CD4-positive, alpha-beta T cell (primary cell): ENCODE measurements around the gene SNUPN. TPM values are rescaled to one million over a fixed set of nuclear protein-coding genes. Genes with fewer than 3 reads are reported as not detected.
"Not testable (repeated sequence)": the region's sequence is repeated elsewhere in the genome, so short reads cannot be mapped to it uniquely, and the experiment has no call there.

Experiments
- ATAC-seq: fragments of 200-7000 bp; cut with Tn5 transposase; one replicate; pipeline ENCODE4 v1.10.0; 2022; ENCODE audit warnings: mild to moderate bottlenecking; ENCODE audit not compliant: poor library complexity
- CTCF ChIA-PET: fragments of 350-600 bp; sonication (Branson Sonifier 250); formaldehyde crosslinking; loops from one replicate; lab custom pipeline; 2021; ENCODE audit warnings: antibody characterized with exemption, inconsistent platforms; lab: Charles Lee
- POLR2A ChIA-PET: fragments of 350-600 bp; sonication (Branson Sonifier 250); formaldehyde crosslinking; loops from one replicate; lab custom pipeline; 2021; ENCODE audit warnings: antibody characterized with exemption, inconsistent platforms; lab: Charles Lee
- DNase-seq, 14 experiments: peaks; one replicate each; pipeline ENCODE4 v3.0.0-alpha.2; 2013 to 2020; ENCODE audit warnings: mixed read lengths in 2 of 14
- H3K27ac ChIP-seq, 2 donors: one replicate each; pipeline versions ENCODE4 v1.5.1 to v1.7.0; 2013; ENCODE audit warnings: low read length in 2 of 2, low read depth in 1 of 2, mild to moderate bottlenecking in 1 of 2
- H3K27me3 ChIP-seq, 2 experiments: 1 replicate in 1 of 2; 2 replicates in 1 of 2; pipeline versions ENCODE4 v1.6.1 to v1.7.0; 2013; ENCODE audit warnings: low read length in 2 of 2, control low read depth in 1 of 2, mild to moderate bottlenecking in 1 of 2, moderate library complexity in 1 of 2; ENCODE audit not compliant: insufficient read depth in 2 of 2, control insufficient read depth in 1 of 2
- H3K36me3 ChIP-seq: one replicate; pipeline ENCODE4 v1.6.1; 2013; ENCODE audit warnings: low read length, control low read depth; ENCODE audit not compliant: insufficient read depth
- H3K4me1 ChIP-seq: one replicate; pipeline ENCODE4 v1.6.1; 2013; ENCODE audit warnings: low read length, control low read depth; ENCODE audit not compliant: insufficient read depth
- H3K4me3 ChIP-seq: one replicate; pipeline ENCODE4 v1.5.1; 2013; ENCODE audit warnings: mild to moderate bottlenecking, low read length, moderate library complexity
- H3K9me3 ChIP-seq, 2 experiments: 1 replicate in 1 of 2; 2 replicates in 1 of 2; pipeline versions ENCODE4 v1.6.1 to v1.7.0; 2013; ENCODE audit warnings: low read length in 2 of 2, mild to moderate bottlenecking in 2 of 2, control low read depth in 1 of 2, moderate library complexity in 1 of 2; ENCODE audit not compliant: control insufficient read depth in 1 of 2, insufficient read depth in 1 of 2
- H3K27ac Mint-ChIP-seq: one replicate; pipeline ENCODE4 v1.8.0; 2020; ENCODE audit warnings: mixed read lengths
- H3K27me3 Mint-ChIP-seq: one replicate; pipeline ENCODE4 v1.8.0; 2021; ENCODE audit warnings: mixed read lengths
- H3K36me3 Mint-ChIP-seq: one replicate; pipeline ENCODE4 v1.8.0; 2021; ENCODE audit warnings: low read depth, mixed read lengths
- H3K4me1 Mint-ChIP-seq: one replicate; pipeline ENCODE4 v1.8.0; 2021; ENCODE audit warnings: low read depth, mixed read lengths
- H3K4me3 Mint-ChIP-seq: one replicate; pipeline ENCODE4 v1.8.0; 2020; ENCODE audit warnings: mild to moderate bottlenecking, mixed read lengths
- H3K9me3 Mint-ChIP-seq: one replicate; pipeline ENCODE4 v1.8.0; 2020; ENCODE audit warnings: mixed read lengths
- intact Hi-C, 2 experiments: fragments of 100-400 bp; cut with DNase I in 1 of 2; cut with micrococcal nuclease in 1 of 2; formaldehyde crosslinking; loops; one replicate each; pipeline versions ENCODE4 v1.15.1 to v1.9.0; 2023 to 2025; cut with DNase I, micrococcal nuclease
- total RNA-seq, 174 experiments: library from RNA in 2 of 174; stranded (reverse) in 2 of 174; gene quantifications; one replicate each; pipeline ENCODE4 v1.2.3 and lab custom pipeline; 2021 to 2026
- TF ChIP-seq, protein P1 (sequence below): fragments of 200-600 bp; IDR thresholded peaks from one replicate; pipeline ENCODE4 v1.8.0; 2022; ENCODE audit warnings: antibody characterized with exemption, mild to moderate bottlenecking

Gene SNUPN
- total RNA-seq, 2 experiments from 2014 or later: 10.0 to 11.6 TPM

DNA sequence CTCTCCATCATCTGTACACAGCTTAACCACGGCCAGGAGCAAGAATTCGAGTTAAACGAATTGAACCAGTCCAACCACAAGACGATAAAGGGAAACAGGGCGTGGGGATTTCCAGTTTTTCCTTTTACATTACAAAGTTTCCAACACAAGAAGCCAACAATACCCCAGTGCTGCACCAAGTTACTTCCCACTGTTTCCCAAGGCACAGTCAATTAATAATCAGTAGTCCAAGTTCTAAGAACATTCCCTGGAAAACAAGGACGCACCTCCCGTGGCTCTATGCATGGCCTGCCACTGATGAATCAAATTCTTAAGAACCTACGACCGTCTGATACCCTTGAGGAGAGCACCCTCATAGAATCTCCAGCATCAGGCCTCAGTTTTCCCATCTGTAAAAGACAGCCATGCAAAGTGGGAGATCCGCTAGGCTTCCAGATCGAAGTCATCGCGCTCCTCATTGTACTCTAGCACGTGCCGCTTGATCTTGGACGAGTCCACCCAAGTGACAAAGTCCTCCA, 13.7 kb upstream of the SNUPN start:
- CTCF ChIA-PET: interaction anchor here (1.7 to 3.5 kb wide), 7 partner anchors 13 to 272 kb away, joined by 7 to 30 read pairs (median 14); partner anchors contain the start of genes MAN2C1 and SNUPN
- POLR2A ChIA-PET: interaction anchor here (0.6 to 6.3 kb wide), 33 partner anchors 10 to 1356 kb away, joined by 3 to 294 read pairs (median 6); partner anchors contain the start of genes C15orf39, CLK3, COMMD4 and FBXO22
- H3K36me3 Mint-ChIP-seq: peaks cover 35% of the 10 kb centered on the region
- no peaks in the 10 kb centered on the region for H3K27me3 ChIP-seq
- no peaks in the 10 kb centered on the region for H3K9me3 ChIP-seq
- TF ChIP-seq, protein P1, sequence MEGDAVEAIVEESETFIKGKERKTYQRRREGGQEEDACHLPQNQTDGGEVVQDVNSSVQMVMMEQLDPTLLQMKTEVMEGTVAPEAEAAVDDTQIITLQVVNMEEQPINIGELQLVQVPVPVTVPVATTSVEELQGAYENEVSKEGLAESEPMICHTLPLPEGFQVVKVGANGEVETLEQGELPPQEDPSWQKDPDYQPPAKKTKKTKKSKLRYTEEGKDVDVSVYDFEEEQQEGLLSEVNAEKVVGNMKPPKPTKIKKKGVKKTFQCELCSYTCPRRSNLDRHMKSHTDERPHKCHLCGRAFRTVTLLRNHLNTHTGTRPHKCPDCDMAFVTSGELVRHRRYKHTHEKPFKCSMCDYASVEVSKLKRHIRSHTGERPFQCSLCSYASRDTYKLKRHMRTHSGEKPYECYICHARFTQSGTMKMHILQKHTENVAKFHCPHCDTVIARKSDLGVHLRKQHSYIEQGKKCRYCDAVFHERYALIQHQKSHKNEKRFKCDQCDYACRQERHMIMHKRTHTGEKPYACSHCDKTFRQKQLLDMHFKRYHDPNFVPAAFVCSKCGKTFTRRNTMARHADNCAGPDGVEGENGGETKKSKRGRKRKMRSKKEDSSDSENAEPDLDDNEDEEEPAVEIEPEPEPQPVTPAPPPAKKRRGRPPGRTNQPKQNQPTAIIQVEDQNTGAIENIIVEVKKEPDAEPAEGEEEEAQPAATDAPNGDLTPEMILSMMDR: no peak
- peaks cover 56% of the 10 kb centered on the region for H3K4me1 ChIP-seq
- ATAC-seq: no peak
- DNase-seq: peak in 2 of 14 experiments; percentile 60 to 63
- H3K9me3 Mint-ChIP-seq: no peaks in the 10 kb centered on the region
- H3K27ac Mint-ChIP-seq: peak overlapping the region; percentile 85
- intact Hi-C loops: loop anchor here in 1 of 2 experiments (2.0 kb wide), 1 partner anchor 182 kb away; no protein-coding TSS in a partner anchor
- peak overlapping the region; percentile 92 for H3K27ac ChIP-seq
- peaks cover 35% of the 10 kb centered on the region for H3K4me1 Mint-ChIP-seq
- peaks cover 16% of the 10 kb centered on the region for H3K36me3 ChIP-seq
- H3K27me3 Mint-ChIP-seq: no peaks in the 10 kb centered on the region
- peak overlapping the region; percentile 95 for H3K4me3 ChIP-seq
- H3K4me3 Mint-ChIP-seq: peak overlapping the region; percentile 89

DNA sequence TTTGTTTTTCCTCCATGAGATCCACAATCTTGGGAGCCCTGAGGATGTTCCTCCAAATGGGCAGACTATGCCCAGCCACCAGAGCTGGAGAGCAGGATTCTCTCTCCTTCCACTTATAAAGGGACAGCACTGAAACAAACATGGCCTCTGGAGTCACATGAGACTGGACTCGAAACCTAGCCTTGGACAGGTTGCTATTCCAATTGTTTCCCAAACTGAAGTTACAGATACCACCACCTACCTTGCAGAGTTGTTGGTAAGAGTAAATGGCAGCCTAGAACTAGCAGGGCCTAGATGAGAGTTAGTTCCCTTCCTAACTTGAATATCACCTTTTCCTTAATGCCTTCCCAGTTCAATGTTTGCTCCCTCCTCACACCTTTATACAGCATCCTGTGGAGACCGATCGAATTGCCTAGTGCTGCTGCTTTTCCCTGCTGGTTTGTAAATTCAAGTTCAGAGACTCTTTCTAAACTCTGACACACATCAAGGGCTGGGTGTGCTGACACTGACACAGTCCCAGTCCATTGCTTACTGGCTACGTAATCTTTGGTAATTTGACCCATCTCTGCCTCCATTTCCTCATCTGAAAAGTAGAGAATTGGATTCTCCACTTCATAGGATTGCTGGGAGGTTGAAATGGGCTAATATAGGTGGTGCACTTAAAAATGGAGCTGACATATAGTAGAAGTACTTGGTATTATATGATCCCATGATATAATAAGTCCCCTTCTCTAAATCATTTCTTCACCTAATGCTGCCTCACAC, 11.9 kb upstream of the SNUPN start:
- Histone ChIP-seq H3K4me3 (no peak overlapping the region), H3K9me3 (no peaks in the 10 kb centered on the region), H3K27ac (no peak overlapping the region), H3K27me3 (no peaks in the 10 kb centered on the region), H3K36me3 (peaks cover 16% of the 10 kb centered on the region), H3K4me1 (peaks cover 56% of the 10 kb centered on the region)
- POLR2A ChIA-PET: interaction anchor here (0.6 to 6.3 kb wide), 6 partner anchors 10 to 269 kb away, joined by 3 to 294 read pairs (median 65); partner anchors contain the start of genes MAN2C1, SIN3A, SNUPN and SNX33
- intact Hi-C loops: loop anchor here in 1 of 2 experiments (2.0 kb wide), 1 partner anchor 181 kb away; no protein-coding TSS in a partner anchor
- peak overlapping the region; percentile 85 for H3K27ac Mint-ChIP-seq
- CTCF ChIA-PET: interaction anchor here (1.0 to 3.5 kb wide), 4 partner anchors 10 to 270 kb away, joined by 3 to 18 read pairs (median 6); partner anchors contain the start of genes SNUPN and SNX33
- H3K9me3 Mint-ChIP-seq: no peaks in the 10 kb centered on the region
- TF ChIP-seq, protein P1: no peak
- no peaks in the 10 kb centered on the region for H3K27me3 Mint-ChIP-seq
- DNase-seq: no peak
- H3K36me3 Mint-ChIP-seq: peaks cover 35% of the 10 kb centered on the region
- H3K4me1 Mint-ChIP-seq: peaks cover 35% of the 10 kb centered on the region
- H3K4me3 Mint-ChIP-seq: peak overlapping the region; percentile 54
- no peak for ATAC-seq

DNA sequence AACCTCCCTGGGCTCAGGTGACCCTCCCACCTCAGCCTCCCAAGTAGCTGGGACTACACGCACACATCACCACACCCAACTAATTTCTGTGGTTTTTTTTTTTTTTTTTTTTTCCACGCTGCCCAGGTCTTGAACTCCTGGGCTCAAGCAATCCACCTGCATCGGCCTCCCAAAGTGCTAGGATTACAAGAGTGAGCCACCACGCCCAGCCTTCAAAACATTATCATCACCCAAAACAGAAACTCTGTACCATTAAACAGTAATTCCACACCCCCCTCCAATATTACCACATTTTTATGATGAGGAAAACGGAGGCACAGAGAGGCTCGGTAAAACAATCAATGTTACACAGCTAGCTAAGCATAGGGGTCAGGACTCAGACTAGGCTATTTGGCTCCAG, 10.5 kb upstream of the SNUPN start:
- H3K4me1 ChIP-seq: peaks cover 46% of the 10 kb centered on the region
- no peak overlapping the region for H3K4me3 Mint-ChIP-seq
- CTCF ChIA-PET: interaction anchor here (0.7 to 1.5 kb wide), 2 partner anchors 15 to 127 kb away, joined by 3 to 4 read pairs; no protein-coding TSS in a partner anchor
- TF ChIP-seq, protein P1: no peak
- no peaks in the 10 kb centered on the region for H3K27me3 ChIP-seq
- H3K36me3 Mint-ChIP-seq: peaks cover 35% of the 10 kb centered on the region
- H3K27me3 Mint-ChIP-seq: no peaks in the 10 kb centered on the region
- H3K9me3 Mint-ChIP-seq: no peaks in the 10 kb centered on the region
- peaks cover 16% of the 10 kb centered on the region for H3K36me3 ChIP-seq
- ATAC-seq (no peak), DNase-seq (no peak)
- H3K27ac Mint-ChIP-seq: no peak overlapping the region
- no peak overlapping the region for H3K4me3 ChIP-seq
- POLR2A ChIA-PET: interaction anchor here (6.3 kb wide), 1 partner anchor 10 kb away, joined by 231 read pairs; the partner anchor contains the start of gene SNUPN
- peaks cover 33% of the 10 kb centered on the region for H3K4me1 Mint-ChIP-seq
- intact Hi-C loops: no loop called here
- H3K9me3 ChIP-seq: no peaks in the 10 kb centered on the region
- no peak overlapping the region for H3K27ac ChIP-seq

DNA sequence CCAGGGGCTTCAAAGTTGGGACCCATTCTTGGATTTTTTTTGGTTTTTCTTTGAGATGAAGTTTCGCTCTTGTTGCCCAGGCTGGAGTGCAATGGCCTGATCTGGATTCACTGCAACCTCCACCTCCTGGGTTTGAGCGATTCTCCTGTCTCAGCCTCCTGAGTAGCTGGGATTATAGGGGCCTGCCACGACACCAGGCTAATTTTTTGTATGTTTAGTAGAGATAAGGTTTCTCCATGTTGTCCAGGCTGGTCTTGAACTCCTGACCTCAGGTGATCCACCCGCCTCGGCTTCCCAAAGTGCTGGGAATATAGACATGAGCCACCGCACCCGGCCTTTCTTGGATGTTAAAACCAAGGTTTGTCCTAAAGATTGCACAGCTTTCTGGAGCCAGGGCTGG, 8.4 kb upstream of the SNUPN start:
- H3K4me3 ChIP-seq, H3K27me3 Mint-ChIP-seq, H3K4me3 Mint-ChIP-seq, H3K9me3 Mint-ChIP-seq, H3K27ac ChIP-seq, H3K27me3 ChIP-seq, POLR2A ChIA-PET, H3K27ac Mint-ChIP-seq, H3K9me3 ChIP-seq, CTCF ChIA-PET, DNase-seq, ATAC-seq, intact Hi-C loops: not testable (repeated sequence)
- peaks cover 18% of the 10 kb centered on the region for H3K36me3 Mint-ChIP-seq
- peaks cover 29% of the 10 kb centered on the region for H3K4me1 ChIP-seq
- H3K36me3 ChIP-seq: peaks cover 16% of the 10 kb centered on the region
- peaks cover 21% of the 10 kb centered on the region for H3K4me1 Mint-ChIP-seq
